ENCODE data around the gene PPP1R3F.

Gene PPP1R3F

DNA sequence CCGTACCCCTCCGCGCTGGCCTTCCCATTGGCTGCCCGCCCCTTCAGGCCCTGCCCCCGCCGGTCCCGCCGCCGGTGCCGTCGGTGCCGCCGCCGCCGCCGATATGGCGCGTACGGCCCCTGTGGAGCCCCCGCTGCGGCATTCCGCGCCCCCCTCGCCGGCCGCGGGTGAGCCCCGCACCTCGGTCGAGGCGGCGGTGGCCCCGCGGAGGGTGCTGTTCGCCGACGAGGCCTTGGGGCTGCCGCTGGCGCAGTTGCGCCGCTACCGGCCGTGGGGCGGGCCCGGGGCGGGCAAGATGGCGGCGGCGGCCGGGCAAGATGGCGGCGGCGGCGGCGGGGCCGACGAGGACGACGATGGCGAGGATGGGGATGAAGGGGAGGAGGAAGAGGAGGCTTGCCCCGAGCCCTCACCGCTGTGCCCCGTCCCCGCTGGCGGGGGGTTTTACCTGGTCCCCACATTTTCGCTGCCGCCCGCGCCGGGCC lies at the start of gene PPP1R3F:
PPP1R3F (plus strand) TSS at position 27 of the 482 bp plus-strand sequence; CDS start at position 104, 77 bp downstream.
- DNase-seq (ENCODE audit: low spot score) = no peak

GRCh38 chrX:49220100-49220499 lies 49.5 kb upstream of the PPP1R3F start:
- no peak for DNase-seq (ENCODE audit: low spot score)

DNA sequence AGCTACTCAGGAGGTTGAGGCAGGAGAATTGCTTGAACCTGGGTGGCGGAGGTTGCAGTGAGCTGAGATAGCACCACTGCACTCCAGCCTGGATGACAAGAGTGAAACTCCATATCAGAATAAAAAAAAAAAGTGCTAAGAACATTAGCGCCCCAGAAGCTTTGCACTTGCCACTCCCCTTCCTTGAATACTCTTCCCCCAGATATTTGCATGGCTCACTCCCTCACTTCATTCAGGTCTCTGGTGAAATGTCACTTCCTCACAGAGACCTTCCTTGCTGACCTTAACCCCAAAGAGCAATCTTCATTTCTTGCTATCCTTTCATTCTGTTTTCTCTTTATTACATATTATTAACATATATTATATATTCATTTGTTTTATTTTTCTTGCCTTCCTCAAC lies 47.7 kb upstream of the PPP1R3F start:
- no peak for DNase-seq (ENCODE audit: low spot score)

DNA sequence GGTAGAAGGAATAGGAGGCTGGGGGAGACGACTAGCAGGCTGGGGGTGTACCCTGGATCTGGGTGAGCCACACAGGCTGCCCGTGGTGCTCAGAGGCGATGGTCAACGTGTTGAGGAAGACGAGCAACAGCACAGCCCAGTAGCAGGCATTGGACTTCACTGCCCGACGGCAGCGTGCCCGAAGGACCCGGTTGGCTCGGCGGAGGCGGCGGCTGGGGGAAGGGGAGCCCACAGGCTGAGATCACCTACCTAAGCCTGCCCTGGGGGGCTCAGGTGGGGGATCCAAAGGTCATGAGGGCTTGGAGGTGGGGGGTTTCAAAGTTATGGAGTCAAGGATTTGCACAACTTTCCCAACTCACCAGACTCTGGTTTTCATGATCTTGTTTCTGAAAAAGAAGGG lies 43.7 kb upstream of the PPP1R3F start:
- DNase-seq (ENCODE audit: low spot score) = no peak

- DNase-seq (ENCODE audit: low spot score) = no peak
Observed at GRCh38 chrX:49226946-49227345, 42.6 kb upstream of the PPP1R3F start.

DNA sequence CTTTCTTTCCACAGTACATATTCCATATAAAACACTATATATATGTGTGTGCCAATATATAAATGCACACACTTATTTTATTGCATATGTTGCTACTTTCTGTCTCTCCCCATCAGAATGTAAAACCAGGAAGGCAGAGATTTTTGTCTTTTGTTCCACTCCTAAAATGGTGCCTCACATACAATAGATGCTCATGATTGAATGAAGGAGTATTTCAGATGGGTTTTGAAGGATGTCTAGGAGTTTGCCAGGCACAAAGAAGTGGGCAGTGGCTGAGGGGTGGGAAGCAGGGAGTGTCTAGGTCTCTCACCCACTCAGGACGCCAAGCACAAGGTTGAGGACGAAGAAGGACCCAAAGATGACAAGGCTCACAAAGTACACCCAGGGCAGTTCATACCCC lies 41.9 kb upstream of the PPP1R3F start:
- DNase-seq (ENCODE audit: low spot score) = no peak

- DNase-seq (ENCODE audit: low spot score) = no peak
Observed at GRCh38 chrX:49228185-49228584, 41.4 kb upstream of the PPP1R3F start.

- DNase-seq (ENCODE audit: low spot score) = no peak
Observed at GRCh38 chrX:49230500-49231232, 38.9 kb upstream of the PPP1R3F start.

- no peak for DNase-seq (ENCODE audit: low spot score)
Observed at GRCh38 chrX:49231333-49232000, 38.1 kb upstream of the PPP1R3F start.

- DNase-seq (ENCODE audit: low spot score) = no peak
Observed at GRCh38 chrX:49232525-49232924, 37.1 kb upstream of the PPP1R3F start.

GRCh38 chrX:49233176-49233575 lies 36.4 kb upstream of the PPP1R3F start, which contains the start of gene CACNA1F:
Gene CACNA1F (minus strand): TSS chrX:49233340. CDS start chrX:49233309, 31 bp downstream.
- DNase-seq (ENCODE audit: low spot score) = peak; percentile 79

GRCh38 chrX:49233887-49234555 lies 35.6 kb upstream of the PPP1R3F start:
- no peak for DNase-seq (ENCODE audit: low spot score)

- no peak for DNase-seq (ENCODE audit: low spot score)
Observed at GRCh38 chrX:49237060-49237459, 32.5 kb upstream of the PPP1R3F start.

DNA sequence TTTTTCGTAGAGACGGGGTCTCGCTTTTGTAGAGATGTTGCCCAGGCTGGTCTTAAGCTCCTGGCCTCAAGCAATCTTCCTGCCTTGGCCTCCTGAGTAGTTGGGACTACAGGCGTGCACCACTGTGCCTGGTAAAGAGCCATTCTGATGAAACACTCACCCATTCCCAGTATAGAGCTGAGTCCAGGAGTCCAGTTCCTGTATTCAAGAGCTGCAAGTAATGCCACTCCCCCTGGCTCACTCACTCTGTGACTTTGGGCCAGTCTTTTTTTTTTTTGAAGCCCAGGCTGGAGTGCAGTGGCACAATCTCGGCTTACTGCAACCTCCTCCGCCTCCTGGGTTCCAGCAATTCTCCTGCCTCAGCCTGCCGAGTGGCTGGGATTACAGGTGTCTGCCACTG lies 30.9 kb upstream of the PPP1R3F start:
- DNase-seq (ENCODE audit: low spot score) = no peak

DNA sequence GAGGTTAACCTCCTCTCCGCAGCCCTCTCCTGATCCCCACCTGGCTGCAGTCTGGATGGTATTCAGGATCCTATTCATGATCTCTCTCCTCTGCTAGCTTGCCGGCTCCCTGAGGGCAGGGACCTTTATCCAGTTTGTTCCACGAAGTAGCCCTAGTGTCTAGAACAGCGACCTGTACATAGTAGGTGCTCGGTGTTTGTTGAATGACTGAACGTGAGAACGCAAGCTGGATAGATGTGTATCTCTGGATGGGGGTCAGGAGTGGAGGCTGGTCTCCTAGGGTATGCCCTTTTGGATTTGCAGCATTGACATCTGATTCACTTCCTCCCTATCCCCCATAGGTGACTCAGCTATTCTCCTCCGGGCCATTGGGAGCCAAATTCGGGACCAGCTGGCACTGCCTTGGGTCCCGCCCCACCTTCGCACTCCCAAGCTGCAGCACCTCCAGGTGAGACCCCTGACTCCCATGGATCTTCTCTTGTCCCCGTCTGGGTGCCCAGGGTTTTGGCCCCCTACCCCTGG lies 27.0 kb upstream of the PPP1R3F start:
- DNase-seq (ENCODE audit: low spot score) = no peak

GRCh38 chrX:49243166-49243565 lies 26.4 kb upstream of the PPP1R3F start:
- no peak for DNase-seq (ENCODE audit: low spot score)

DNA sequence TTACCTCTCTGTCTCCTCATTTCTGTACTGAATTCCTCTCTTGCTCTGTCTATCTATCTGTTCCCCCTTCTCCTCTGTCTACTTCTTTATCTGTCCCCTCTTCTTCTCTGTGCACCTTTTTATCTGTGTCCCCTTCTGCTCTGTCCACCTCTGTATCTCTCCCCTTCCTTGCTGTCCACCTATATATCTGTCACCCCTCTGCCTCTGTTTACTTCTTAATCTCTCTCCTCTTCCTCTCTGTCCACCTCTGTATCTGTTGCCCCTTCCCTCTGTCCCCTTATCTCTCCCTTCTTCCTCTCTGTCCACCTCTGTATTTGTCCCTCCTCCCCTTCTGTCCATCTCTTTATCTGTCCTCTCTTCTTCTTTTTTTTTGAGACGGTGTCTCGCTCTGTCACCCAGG lies 25.4 kb upstream of the PPP1R3F start:
- no peak for DNase-seq (ENCODE audit: low spot score)

GRCh38 chrX:49246541-49246940 lies 23.1 kb upstream of the PPP1R3F start:
- no peak for DNase-seq (ENCODE audit: low spot score)

GRCh38 chrX:49247346-49247745 lies 22.2 kb upstream of the PPP1R3F start:
- DNase-seq (ENCODE audit: low spot score) = no peak

GRCh38 chrX:49247916-49248811 lies 21.4 kb upstream of the PPP1R3F start:
- no peak for DNase-seq (ENCODE audit: low spot score)

DNA sequence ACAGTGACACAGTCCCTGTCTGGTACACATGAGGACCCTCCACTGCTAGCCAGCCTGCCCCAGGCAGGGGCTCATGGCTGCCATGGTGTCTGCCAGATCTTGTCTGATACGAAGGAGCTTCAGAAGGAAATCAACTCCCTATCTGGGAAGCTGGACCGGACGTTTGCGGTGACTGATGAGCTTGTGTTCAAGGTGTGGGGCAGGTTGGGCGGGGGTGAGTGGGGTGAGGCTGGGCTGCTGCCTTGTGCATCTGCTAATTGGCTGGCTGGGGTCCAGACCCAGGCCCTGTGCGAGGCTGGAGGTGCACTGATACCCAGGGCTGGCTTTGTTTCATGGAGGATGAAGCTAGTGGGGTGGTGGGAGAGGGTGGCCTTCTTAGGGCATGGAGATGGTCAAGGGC lies 20.5 kb upstream of the PPP1R3F start:
- no peak for DNase-seq (ENCODE audit: low spot score)

DNA sequence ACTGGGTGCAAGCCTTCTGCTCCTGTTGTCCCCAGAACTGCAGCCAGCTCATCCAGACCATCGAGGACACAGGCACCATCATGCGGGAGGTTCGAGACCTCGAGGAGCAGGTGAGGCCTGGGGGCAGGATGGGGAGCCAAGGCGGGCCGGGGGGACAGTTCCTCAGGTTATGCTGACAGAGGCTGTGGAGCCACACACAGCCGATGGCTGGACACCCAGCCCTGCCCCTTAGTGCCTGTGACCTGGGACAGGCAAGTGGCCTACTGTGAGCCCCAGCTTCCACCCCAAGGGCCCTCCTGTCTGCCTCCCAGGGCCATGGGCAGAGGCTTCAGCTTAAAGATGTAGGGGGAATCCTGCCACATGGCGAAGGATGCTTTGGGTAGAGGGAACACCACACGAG lies 20.0 kb upstream of the PPP1R3F start:
- DNase-seq (ENCODE audit: low spot score) = no peak
